ENCODE results near the gene PPM1J. TPM values are rescaled to one million over a fixed set of nuclear protein-coding genes. Genes with fewer than 3 reads are reported as not detected.

The PPM1J gene
- total and polyA plus RNA-seq, 9 of the 15 experiments (the other 6 are each of a cell fraction or from before 2014, with no cell fraction given) = 0.25 to 10.5 (median 4.2) TPM

DNA sequence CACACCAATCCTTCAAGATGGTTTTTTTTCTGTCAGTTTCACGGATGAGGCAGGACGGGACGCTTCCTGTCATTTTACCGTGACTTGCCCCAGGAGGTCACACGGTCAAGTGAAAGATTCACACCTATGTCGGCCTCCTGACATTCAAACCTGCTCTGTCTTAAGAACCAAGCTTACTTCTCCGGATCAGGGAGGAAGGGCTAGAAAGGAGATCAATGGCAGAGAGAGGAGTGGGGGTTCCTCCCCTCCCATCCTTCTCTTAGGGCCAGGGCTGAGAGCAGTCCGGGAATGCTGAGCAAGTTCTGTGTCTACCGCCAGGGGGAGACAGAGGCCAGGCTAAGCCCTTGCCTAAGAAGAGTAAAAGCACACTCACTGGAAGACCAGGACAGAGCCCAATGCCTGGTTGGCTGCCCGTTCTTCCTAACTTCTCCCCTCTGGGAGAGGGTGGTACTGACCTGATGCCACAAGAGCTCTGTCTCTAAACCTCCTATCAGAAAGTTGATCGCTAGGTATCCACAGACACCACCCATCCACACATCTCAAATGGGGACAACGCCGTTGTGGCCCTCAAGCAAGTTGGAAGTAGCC is 1.1 kb upstream of the PPM1J start (continued):
- TF ChIP-seq NUFIP1 (IDR thresholded peaks at IDR 0.05; ENCODE audit: partially characterized antibody) = no peak
- TF ChIP-seq MTA3 (IDR thresholded peaks at IDR 0.05; ENCODE audit: borderline replicate concordance) = no peak; the same call in 1 of the 2 replicates
- TF ChIP-seq RBM39 (optimal IDR thresholded peaks at IDR 0.05; ENCODE audit: low read depth, low read length) = peak; percentile 61
- TF ChIP-seq, protein P1, sequence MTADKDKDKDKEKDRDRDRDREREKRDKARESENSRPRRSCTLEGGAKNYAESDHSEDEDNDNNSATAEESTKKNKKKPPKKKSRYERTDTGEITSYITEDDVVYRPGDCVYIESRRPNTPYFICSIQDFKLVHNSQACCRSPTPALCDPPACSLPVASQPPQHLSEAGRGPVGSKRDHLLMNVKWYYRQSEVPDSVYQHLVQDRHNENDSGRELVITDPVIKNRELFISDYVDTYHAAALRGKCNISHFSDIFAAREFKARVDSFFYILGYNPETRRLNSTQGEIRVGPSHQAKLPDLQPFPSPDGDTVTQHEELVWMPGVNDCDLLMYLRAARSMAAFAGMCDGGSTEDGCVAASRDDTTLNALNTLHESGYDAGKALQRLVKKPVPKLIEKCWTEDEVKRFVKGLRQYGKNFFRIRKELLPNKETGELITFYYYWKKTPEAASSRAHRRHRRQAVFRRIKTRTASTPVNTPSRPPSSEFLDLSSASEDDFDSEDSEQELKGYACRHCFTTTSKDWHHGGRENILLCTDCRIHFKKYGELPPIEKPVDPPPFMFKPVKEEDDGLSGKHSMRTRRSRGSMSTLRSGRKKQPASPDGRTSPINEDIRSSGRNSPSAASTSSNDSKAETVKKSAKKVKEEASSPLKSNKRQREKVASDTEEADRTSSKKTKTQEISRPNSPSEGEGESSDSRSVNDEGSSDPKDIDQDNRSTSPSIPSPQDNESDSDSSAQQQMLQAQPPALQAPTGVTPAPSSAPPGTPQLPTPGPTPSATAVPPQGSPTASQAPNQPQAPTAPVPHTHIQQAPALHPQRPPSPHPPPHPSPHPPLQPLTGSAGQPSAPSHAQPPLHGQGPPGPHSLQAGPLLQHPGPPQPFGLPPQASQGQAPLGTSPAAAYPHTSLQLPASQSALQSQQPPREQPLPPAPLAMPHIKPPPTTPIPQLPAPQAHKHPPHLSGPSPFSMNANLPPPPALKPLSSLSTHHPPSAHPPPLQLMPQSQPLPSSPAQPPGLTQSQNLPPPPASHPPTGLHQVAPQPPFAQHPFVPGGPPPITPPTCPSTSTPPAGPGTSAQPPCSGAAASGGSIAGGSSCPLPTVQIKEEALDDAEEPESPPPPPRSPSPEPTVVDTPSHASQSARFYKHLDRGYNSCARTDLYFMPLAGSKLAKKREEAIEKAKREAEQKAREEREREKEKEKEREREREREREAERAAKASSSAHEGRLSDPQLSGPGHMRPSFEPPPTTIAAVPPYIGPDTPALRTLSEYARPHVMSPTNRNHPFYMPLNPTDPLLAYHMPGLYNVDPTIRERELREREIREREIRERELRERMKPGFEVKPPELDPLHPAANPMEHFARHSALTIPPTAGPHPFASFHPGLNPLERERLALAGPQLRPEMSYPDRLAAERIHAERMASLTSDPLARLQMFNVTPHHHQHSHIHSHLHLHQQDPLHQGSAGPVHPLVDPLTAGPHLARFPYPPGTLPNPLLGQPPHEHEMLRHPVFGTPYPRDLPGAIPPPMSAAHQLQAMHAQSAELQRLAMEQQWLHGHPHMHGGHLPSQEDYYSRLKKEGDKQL (CRISPR knock-in tag; IDR thresholded peaks at IDR 0.05; ENCODE audit: borderline replicate concordance) = no peak
- TF ChIP-seq, protein P2, sequence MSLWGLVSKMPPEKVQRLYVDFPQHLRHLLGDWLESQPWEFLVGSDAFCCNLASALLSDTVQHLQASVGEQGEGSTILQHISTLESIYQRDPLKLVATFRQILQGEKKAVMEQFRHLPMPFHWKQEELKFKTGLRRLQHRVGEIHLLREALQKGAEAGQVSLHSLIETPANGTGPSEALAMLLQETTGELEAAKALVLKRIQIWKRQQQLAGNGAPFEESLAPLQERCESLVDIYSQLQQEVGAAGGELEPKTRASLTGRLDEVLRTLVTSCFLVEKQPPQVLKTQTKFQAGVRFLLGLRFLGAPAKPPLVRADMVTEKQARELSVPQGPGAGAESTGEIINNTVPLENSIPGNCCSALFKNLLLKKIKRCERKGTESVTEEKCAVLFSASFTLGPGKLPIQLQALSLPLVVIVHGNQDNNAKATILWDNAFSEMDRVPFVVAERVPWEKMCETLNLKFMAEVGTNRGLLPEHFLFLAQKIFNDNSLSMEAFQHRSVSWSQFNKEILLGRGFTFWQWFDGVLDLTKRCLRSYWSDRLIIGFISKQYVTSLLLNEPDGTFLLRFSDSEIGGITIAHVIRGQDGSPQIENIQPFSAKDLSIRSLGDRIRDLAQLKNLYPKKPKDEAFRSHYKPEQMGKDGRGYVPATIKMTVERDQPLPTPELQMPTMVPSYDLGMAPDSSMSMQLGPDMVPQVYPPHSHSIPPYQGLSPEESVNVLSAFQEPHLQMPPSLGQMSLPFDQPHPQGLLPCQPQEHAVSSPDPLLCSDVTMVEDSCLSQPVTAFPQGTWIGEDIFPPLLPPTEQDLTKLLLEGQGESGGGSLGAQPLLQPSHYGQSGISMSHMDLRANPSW (CRISPR knock-in tag; IDR thresholded peaks at IDR 0.05) = peak; percentile 54; the same call in 1 of the 2 replicates
- no peak for TF ChIP-seq POLR3G (IDR thresholded peaks at IDR 0.05; ENCODE audit: extremely low read depth, insufficient read length, insufficient replicate concordance)
- 0 out of 2 replicates have a peak, but pooled peaks have one; percentile 40 for TF ChIP-seq ZSCAN32 (CRISPR knock-in tag; IDR thresholded peaks at IDR 0.05)
- 0 out of 2 replicates have a peak, but pooled peaks have one; percentile 21 for TF ChIP-seq ZEB2 (IDR thresholded peaks at IDR 0.05)
- TF ChIP-seq, protein P3, sequence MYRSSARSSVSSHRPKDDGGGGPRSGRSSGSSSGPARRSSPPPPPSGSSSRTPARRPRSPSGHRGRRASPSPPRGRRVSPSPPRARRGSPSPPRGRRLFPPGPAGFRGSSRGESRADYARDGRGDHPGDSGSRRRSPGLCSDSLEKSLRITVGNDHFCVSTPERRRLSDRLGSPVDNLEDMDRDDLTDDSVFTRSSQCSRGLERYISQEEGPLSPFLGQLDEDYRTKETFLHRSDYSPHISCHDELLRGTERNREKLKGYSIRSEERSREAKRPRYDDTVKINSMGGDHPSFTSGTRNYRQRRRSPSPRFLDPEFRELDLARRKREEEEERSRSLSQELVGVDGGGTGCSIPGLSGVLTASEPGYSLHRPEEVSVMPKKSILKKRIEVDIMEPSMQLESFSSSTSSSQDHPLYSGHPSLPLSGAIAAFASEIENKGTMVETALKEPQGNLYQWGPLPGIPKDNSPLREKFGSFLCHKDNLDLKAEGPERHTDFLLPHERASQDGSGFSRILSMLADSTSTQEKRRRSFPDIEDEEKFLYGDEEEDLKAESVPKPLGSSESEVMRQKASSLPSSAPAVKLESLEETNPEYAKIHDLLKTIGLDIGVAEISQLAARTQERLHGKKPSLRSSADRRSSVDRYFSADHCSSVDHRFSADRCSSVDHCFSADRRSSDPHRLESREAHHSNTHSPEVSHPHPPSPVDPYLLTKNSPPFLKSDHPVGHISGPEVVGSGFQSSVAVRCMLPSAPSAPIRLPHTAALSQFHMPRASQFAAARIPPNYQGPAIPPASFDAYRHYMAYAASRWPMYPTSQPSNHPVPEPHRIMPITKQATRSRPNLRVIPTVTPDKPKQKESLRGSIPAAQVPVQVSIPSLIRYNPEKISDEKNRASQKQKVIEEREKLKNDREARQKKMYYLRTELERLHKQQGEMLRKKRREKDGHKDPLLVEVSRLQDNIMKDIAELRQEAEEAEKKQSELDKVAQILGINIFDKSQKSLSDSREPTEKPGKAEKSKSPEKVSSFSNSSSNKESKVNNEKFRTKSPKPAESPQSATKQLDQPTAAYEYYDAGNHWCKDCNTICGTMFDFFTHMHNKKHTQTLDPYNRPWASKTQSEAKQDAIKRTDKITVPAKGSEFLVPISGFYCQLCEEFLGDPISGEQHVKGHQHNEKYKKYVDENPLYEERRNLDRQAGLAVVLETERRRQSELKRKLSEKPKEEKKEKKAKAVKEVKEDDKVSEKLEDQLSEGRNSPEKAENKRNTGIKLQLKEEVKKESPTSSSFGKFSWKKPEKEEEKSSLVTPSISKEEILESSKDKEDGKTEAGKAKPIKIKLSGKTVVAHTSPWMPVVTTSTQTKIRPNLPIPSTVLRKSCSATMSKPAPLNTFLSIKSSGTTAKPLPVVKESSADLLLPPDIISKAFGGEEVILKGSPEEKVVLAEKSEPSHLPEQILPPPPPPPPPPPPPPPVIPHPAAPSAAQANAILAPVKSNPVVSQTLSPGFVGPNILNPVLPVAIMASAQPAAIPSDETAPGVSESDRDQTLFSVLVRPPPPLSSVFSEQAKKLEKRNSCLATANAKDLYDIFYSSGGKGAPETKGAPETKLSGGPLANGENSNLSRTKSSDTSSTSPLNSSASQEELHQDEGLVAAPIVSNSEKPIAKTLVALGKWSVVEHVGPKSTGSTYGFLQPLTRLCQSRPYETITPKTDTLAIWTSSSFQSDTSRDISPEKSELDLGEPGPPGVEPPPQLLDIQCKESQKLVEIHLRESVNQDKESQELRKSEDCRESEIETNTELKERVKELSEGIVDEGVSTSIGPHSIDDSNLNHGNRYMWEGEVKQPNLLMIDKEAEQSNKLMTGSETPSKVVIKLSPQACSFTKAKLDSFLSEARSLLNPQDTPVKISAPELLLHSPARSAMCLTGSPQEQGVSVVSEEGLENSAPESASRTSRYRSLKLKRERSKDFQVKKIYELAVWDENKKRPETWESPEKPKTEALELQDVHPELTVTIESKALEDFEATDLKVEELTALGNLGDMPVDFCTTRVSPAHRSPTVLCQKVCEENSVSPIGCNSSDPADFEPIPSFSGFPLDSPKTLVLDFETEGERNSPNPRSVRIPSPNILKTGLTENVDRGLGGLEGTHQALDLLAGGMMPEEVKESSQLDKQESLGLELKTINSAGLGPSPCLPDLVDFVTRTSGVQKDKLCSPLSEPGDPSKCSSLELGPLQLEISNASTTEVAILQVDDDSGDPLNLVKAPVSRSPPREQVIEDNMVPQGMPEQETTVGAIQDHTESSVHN (IDR thresholded peaks at IDR 0.05; ENCODE audit: borderline replicate concordance in 1 of 2, low read depth in 1 of 2) = no peak
- 0 out of 2 replicates have a peak, but pooled peaks have one; percentile 32 for TF ChIP-seq CREM (IDR thresholded peaks at IDR 0.05; ENCODE audit: low read depth)
- TF ChIP-seq NELFE (IDR thresholded peaks at IDR 0.05; ENCODE audit: insufficient read depth, insufficient read length) = no peak
